Activated CD8-positive, alpha-beta memory T cell treated with anti-CD3 and anti-CD28 coated beads, Interleukin-2, amount 50 U/mL, for 24 hours (primary cell): Measurements from ENCODE around the gene CABP7.

Experiments used
- DNase-seq: peaks from one replicate; pipeline ENCODE4 v3.0.0-alpha.2; 2020; ENCODE audit errors: extremely low read depth

CABP7 gene

GRCh38 chr22:29773233-29773632, 53.4 kb downstream of the CABP7 start:
- no peak for DNase-seq

GRCh38 chr22:29780220-29780619, 60.4 kb downstream of the CABP7 start:
- DNase-seq: no peak

- DNase-seq: no peak
Measured at GRCh38 chr22:29780748-29781676, 61.2 kb downstream of the CABP7 start.
